MM.1S (cell line): ENCODE measurements around the gene NDUFB8.

Experiments
- DNase-seq: peaks from one replicate; pipeline ENCODE4 v3.0.0-alpha.2; 2015
- H2AFZ ChIP-seq: fragments of 300-600 bp; sonication (generic); 2 replicates; pipeline ENCODE4 v1.6.0; 2016; ENCODE audit warnings: antibody characterized with exemption, low read length
- H3F3A ChIP-seq: fragments of 300-600 bp; sonication (generic); 2 replicates; pipeline ENCODE4 v1.6.1; 2016; ENCODE audit warnings: mild to moderate bottlenecking, antibody characterized with exemption, low read length, moderate library complexity, mixed read lengths; ENCODE audit not compliant: insufficient read depth
- H3K27ac ChIP-seq: fragments of 300-600 bp; sonication (generic); 2 replicates; pipeline ENCODE4 v1.5.1; 2016; ENCODE audit warnings: mild to moderate bottlenecking, low read length
- H3K27me3 ChIP-seq: fragments of 300-600 bp; sonication (generic); replicated peaks from 2 replicates; pipeline ENCODE4 v1.6.0; 2016; ENCODE audit warnings: low read length; ENCODE audit not compliant: insufficient read depth
- H3K36me3 ChIP-seq: fragments of 300-600 bp; sonication (generic); replicated peaks from 2 replicates; pipeline ENCODE4 v1.6.1; 2016; ENCODE audit warnings: mild to moderate bottlenecking, low read length, mixed read lengths; ENCODE audit not compliant: insufficient read depth
- H3K4me1 ChIP-seq: fragments of 300-600 bp; sonication (generic); 2 replicates; pipeline ENCODE4 v1.6.1; 2016; ENCODE audit warnings: low read length, mixed read lengths
- H3K4me2 ChIP-seq: fragments of 300-600 bp; sonication (generic); 2 replicates; pipeline ENCODE4 v1.6.0; 2016; ENCODE audit warnings: low read depth, low read length
- H3K4me3 ChIP-seq: fragments of 300-600 bp; sonication (generic); 2 replicates; pipeline ENCODE4 v1.5.1; 2016; ENCODE audit warnings: low read length, mixed read lengths
- H3K79me2 ChIP-seq: fragments of 300-600 bp; sonication (generic); 2 replicates; pipeline ENCODE4 v1.6.1; 2016; ENCODE audit warnings: mixed run types, low read length, mixed read lengths
- H3K9ac ChIP-seq: fragments of 300-600 bp; sonication (generic); 2 replicates; pipeline ENCODE4 v1.6.1; 2016; ENCODE audit warnings: low read length, mixed read lengths
- H3K9me2 ChIP-seq: fragments of 300-600 bp; sonication (generic); replicated peaks from 2 replicates; pipeline ENCODE4 v1.6.1; 2016; ENCODE audit warnings: mild to moderate bottlenecking, low read length, mixed read lengths; ENCODE audit not compliant: insufficient read depth
- H3K9me3 ChIP-seq: fragments of 300-600 bp; sonication (generic); replicated peaks from 2 replicates; pipeline ENCODE4 v1.6.1; 2016; ENCODE audit warnings: mild to moderate bottlenecking, low read length, mixed read lengths; ENCODE audit not compliant: insufficient read depth
- H4K20me1 ChIP-seq: fragments of 300-600 bp; sonication (generic); 2 replicates; pipeline ENCODE4 v1.6.1; 2016; ENCODE audit warnings: mild to moderate bottlenecking, low read length, moderate library complexity, mixed read lengths; ENCODE audit not compliant: insufficient read depth
- EZH2 ChIP-seq: fragments of 300-600 bp; sonication (generic); optimal IDR thresholded peaks from 2 replicates; pipeline ENCODE3; 2017; ENCODE audit warnings: low read depth, mild to moderate bottlenecking, antibody characterized with exemption, low read length, mixed read lengths
- EZH2phosphoT487 ChIP-seq: fragments of 300-600 bp; sonication (generic); IDR thresholded peaks from 2 replicates; pipeline ENCODE4 v1.6.1; 2018; ENCODE audit warnings: antibody characterized with exemption, low read length
- TF ChIP-seq, protein P1 (sequence below): fragments of 300-600 bp; sonication (generic); IDR thresholded peaks from 2 replicates; pipeline ENCODE4 v1.5.1; 2016; ENCODE audit warnings: antibody characterized with exemption, low read length, mixed read lengths

NDUFB8 gene

DNA sequence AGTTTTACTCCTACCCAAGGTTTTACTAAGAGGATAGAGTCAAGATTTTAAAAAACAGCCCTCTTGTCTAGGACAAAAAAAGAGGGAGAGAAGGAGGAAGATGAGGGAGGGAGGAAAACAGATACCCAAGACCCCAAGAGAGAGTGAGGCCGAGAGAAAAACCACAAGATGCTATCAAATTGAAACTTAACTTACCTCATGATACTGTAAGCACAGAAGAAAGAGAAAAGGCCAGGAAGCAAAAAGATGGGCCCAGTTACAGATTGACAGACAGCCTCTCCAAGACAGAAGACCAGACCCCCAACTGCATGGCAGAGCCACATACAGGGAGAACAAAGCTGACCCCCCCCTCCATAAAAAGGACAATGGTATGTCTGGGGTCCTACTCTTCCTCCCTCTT, 21.4 kb downstream of the NDUFB8 start:
- DNase-seq, result no peak
- Histone ChIP-seq H3K4me1 (peaks cover 25% of the 10 kb centered on the region), H3K27me3 (peaks cover 16% of the 10 kb centered on the region; the same call in 1 of the 2 replicates), H3F3A (peaks cover 13% of the 10 kb centered on the region), H3K4me2 (no peak overlapping the region), H3K9me3 (no peaks in the 10 kb centered on the region), H3K27ac (no peak overlapping the region), H3K9me2 (no peaks in the 10 kb centered on the region), H3K9ac (no peak overlapping the region), H3K4me3 (no peak overlapping the region), H4K20me1 (no peaks in the 10 kb centered on the region), H3K79me2 (no peaks in the 10 kb centered on the region), H3K36me3 (no peaks in the 10 kb centered on the region), H2AFZ (no peak overlapping the region)
- no peak for TF ChIP-seq EZH2phosphoT487
- TF ChIP-seq EZH2, result no peak
- TF ChIP-seq, protein P1, sequence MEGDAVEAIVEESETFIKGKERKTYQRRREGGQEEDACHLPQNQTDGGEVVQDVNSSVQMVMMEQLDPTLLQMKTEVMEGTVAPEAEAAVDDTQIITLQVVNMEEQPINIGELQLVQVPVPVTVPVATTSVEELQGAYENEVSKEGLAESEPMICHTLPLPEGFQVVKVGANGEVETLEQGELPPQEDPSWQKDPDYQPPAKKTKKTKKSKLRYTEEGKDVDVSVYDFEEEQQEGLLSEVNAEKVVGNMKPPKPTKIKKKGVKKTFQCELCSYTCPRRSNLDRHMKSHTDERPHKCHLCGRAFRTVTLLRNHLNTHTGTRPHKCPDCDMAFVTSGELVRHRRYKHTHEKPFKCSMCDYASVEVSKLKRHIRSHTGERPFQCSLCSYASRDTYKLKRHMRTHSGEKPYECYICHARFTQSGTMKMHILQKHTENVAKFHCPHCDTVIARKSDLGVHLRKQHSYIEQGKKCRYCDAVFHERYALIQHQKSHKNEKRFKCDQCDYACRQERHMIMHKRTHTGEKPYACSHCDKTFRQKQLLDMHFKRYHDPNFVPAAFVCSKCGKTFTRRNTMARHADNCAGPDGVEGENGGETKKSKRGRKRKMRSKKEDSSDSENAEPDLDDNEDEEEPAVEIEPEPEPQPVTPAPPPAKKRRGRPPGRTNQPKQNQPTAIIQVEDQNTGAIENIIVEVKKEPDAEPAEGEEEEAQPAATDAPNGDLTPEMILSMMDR, result no peak

DNA sequence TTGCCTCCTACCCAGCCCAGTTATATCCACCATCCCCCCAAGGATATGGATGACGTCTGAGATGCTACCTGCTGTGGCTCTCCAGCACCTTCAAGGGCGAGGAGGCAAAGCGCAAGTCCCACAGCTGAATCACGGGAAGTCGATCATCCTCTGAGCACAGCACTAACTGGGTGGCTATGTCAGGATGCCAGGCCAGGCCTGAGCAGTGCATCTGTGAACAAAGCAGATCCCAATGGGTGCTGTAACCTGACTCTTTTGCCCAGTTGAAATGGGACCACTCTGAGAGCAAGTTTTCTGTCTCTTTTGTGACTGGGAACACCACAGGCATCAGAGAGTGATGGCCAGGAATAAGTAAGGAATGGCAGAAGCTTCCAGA, 22.3 kb downstream of the NDUFB8 start:
- peaks cover 11% of the 10 kb centered on the region; the same call in 1 of the 2 replicates for H3K27me3 ChIP-seq
- no peak overlapping the region for H3K9ac ChIP-seq
- no peak overlapping the region for H3K4me3 ChIP-seq
- H3K9me3 ChIP-seq, result no peaks in the 10 kb centered on the region
- H3K36me3 ChIP-seq, result no peaks in the 10 kb centered on the region
- H3K79me2 ChIP-seq, result no peaks in the 10 kb centered on the region
- H3K4me1 ChIP-seq, result peaks cover 25% of the 10 kb centered on the region
- peaks cover 13% of the 10 kb centered on the region for H3F3A ChIP-seq
- H3K9me2 ChIP-seq, result no peaks in the 10 kb centered on the region
- no peak for DNase-seq
- no peak overlapping the region for H3K27ac ChIP-seq
- H4K20me1 ChIP-seq, result no peaks in the 10 kb centered on the region
- no peak for TF ChIP-seq EZH2
- TF ChIP-seq EZH2phosphoT487, result no peak
- H2AFZ ChIP-seq, result no peak overlapping the region
- no peak overlapping the region for H3K4me2 ChIP-seq

DNA sequence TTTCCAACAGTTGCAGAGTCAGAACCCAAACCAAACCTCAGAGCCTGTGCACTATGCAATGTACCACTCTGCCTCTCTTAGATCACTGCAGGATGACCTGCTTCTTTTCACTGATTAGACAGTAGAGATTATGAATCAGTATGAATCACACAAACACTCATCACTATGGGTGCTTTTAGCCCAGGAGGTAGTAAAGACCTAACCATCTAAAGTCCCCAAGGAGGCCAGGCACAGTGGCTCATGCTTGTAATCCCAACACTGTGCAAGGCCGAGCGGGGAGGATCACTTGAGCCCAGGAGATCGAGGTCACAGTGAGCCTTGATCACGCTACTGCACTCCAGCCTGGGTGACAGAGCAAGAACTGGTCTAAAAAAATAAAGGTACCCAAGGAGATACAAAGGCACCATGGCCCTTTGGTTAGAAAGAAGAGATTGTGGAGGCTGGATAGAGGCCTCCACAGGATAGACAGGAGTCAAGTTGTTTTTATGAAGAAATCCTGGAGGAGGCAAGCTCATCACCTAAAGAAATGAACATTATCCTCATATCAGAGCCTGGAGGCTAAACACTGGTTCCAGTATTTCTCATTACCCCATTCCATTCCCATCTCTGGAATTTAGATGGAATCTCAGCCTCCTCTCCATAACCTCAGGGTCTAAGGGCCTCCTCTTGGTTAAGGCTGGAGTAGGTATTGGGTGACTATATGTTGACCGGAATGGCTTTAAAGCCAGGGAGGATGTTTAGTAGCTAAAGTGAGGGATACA, 22.9 kb downstream of the NDUFB8 start:
- TF ChIP-seq, protein P1, result no peak
- TF ChIP-seq EZH2, result no peak
- TF ChIP-seq EZH2phosphoT487, result no peak
- Histone ChIP-seq H3K79me2 (no peaks in the 10 kb centered on the region), H3K27me3 (0 out of 2 replicates have a peak, but pooled peaks cover 5% of the 10 kb centered on the region), H4K20me1 (no peaks in the 10 kb centered on the region), H3K36me3 (no peaks in the 10 kb centered on the region), H3K4me3 (no peak overlapping the region), H3K4me1 (peaks cover 20% of the 10 kb centered on the region), H3K9ac (no peak overlapping the region), H3K9me3 (no peaks in the 10 kb centered on the region), H3F3A (peaks cover 12% of the 10 kb centered on the region), H3K27ac (no peak overlapping the region), H2AFZ (no peak overlapping the region), H3K9me2 (no peaks in the 10 kb centered on the region), H3K4me2 (no peak overlapping the region)
- no peak for DNase-seq

DNA sequence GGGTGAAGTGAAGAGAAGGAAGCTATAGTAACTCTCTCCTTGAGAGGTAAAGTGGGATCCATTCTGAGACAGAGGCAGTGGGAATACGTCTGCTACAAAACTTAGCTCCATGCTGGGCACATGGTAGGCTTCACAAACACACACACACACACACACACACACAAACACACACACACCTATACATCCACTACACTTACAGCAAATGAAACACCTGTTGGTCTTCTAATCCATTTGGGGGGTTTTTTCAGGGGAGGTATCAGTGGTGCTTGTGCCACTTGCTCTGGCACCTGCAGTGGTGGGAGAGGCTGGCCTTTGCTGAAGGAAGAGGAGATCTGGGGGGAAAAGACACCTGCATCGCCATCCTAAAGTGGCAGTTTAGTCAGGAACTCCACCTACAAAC, 24.5 kb downstream of the NDUFB8 start:
- Histone ChIP-seq H3F3A (no peaks in the 10 kb centered on the region), H3K4me2 (no peak overlapping the region), H3K36me3 (no peaks in the 10 kb centered on the region), H3K4me3 (no peak overlapping the region), H3K9me3 (no peaks in the 10 kb centered on the region), H3K9ac (no peak overlapping the region), H3K9me2 (no peaks in the 10 kb centered on the region), H3K79me2 (no peaks in the 10 kb centered on the region), H4K20me1 (no peaks in the 10 kb centered on the region), H3K4me1 (peaks cover 4% of the 10 kb centered on the region), H3K27ac (no peak overlapping the region), H3K27me3 (0 out of 2 replicates have a peak, but pooled peaks cover 3% of the 10 kb centered on the region), H2AFZ (no peak overlapping the region)
- DNase-seq, result no peak
- TF ChIP-seq EZH2, result no peak
- TF ChIP-seq EZH2phosphoT487, result no peak
- TF ChIP-seq, protein P1, result no peak
